SW480 (cell line): ENCODE data around the gene TTC22.

Experiments
- DNase-seq: peaks from one replicate; pipeline ENCODE4 v3.0.0-alpha.2; 2016; ENCODE audit warnings: low spot score

Gene TTC22

DNA sequence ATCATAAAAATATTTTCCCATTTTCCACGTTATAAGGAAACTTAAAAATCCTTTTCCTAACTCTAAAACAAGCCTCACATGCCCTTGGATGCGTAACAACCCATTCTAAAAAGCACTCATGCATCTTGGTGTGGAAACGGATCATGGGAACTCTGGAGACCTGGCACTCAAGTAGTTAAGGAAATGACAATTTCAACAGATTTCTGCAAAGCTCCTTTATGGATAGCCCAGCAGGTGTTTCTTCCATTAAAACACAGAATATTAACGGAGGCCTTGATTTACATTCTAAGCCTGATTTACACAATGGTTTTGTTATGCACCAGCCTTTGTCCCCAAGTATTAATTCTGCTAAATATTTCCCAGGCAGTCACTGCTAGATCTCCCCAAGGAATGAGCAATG, 49.7 kb downstream of the TTC22 start:
- no peak for DNase-seq

DNA sequence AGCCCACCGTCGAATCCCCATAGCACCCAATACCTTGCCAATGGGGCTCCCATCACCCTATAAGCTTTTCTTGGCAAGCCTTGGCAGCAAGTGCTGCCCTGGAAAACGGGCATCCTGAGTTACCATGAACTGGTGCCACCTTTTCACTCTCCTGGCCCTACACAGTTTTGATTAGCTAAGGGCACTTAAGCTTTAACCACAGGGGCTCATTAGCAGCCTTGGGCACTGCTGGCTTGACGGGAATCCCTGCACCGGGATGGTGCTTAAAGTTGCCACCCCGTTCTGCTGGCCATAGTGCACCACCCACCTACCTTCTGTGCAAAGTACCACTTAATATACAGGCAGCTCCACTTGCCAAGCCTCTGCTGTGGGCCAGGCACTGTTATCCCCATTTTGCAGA, 50.5 kb downstream of the TTC22 start:
- DNase-seq, result no peak

DNA sequence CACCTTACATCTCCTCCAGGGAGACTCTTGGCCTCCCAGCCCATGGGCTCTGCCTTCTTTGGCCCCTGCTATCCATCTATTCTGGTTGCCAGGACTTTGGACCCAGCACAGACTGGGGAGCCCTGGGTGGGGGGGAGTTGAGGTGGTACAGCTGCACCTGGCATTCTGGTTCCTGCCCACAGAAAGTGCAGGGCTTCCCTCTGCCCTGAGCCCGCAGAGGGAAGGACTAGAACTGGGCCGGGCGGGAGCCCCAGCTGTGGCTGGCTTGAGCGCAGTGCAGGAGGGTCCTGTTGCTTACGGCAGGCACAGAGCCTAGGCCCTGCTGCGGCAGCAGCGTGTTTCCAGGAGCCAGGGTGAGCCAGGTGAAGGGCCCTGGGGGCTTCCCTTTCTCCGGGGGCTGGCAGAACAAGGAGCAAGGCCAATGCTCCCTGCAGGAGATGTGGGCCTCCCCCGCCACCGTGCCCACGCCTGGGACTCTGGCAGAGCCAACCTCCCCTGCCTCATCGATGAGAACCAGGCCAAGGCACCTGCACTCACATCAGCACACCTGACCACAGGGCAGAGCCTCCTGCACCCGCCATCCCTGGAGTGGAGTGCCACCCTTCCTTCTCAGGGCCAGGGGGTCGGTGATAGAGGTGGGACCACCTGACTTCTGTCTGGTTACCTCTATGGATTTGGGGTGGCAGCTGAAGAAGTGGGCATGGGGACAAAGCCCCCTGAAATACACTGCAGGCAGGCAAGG, 52.9 kb downstream of the TTC22 start:
- no peak for DNase-seq

DNA sequence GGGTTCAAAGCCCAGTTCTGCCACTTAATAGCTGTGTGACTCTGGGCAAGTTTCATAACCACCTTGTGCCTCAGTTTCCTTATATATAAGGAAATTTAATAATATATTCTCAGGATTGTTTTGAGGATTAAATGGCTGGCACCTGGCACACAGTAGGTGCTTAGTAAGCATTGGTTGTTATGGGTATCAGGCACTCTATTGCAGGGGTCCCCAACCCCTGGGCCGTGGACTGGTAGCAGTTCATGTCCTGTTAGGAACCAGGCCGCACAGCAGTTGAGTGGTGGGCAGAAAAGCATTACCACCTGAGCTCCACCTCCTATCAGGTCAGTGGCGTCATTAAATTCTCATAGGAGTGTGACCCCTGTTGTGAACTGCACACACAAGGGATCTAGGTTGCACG, 55.3 kb downstream of the TTC22 start:
- no peak for DNase-seq

DNA sequence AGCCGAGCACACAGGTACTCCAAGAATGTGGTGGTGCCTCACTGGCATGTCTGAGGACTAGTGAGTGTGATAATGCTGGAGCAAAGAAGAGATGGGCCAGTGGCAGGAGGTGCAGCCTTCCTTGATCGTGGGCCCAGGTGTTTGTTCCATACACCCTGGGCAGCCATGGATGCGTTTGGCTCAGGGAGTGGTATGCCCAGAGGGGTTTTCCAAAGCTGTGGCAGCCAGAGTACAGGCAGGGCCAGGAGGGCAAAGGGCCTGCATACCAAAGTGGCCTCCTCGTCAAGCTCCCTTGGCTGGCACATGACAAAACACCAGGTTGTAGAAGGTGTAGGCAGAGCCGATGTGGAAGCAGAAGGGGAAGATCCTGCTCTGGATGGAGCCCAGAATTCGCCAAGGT, 55.8 kb downstream of the TTC22 start:
- no peak for DNase-seq

DNA sequence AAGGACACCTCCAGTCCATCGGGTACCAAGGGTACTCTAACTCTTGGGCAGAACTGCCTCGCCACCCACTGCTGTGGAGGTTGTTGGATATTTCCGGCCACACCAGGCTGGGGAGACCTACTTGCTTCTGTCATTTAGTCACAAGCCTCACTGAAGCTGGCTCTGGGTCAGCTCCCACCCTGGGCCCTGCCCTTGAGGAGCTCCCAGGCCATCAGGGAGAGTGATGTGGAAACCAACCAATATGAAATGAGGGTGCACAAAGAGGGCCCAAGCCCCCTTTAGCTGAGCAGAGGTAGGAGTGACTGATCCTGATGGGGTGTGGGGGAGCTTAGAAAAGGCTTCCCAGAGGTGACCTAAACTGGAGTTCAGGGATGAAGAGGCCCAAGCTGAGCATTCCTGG, 56.4 kb downstream of the TTC22 start:
- DNase-seq, result no peak

DNA sequence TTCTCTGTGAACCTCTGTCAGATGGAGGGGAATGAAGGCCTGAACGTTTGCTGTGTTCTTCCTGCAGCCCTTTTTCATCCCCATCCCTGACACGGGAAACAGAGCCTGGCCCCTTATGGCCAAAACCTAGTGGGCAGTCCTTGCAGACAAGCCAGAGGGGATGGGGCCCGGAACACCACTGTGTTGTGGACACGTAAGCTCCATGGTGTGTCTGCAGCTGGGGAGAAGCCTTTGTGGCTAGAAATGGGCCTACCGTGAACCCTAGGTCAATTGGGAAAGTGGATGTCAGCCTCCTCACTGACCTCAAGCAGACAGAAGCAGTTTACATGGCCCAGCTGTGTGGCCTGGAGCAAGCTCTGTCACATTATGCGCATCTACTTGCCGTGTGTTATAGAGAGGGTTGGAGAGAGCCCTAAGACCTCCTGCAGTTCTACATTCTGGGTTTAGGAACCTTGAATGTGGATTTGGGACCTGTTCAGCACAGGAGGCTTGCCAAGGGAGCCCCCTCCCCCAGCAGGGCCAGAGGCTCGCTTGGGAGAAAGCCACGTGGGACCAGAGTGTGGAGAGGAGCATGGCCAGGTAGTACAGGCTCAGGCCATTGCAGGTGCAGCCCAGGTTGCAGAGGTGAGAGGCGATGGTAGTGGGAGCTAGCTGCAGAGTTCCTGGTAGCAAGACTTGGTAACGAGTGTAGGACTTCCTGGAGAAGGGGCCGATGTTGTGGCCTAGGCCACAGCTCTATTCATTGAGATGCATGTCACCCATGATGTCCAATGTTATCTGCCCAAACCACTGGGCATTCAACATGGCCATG, 57.5 kb downstream of the TTC22 start:
- DNase-seq, result no peak

DNA sequence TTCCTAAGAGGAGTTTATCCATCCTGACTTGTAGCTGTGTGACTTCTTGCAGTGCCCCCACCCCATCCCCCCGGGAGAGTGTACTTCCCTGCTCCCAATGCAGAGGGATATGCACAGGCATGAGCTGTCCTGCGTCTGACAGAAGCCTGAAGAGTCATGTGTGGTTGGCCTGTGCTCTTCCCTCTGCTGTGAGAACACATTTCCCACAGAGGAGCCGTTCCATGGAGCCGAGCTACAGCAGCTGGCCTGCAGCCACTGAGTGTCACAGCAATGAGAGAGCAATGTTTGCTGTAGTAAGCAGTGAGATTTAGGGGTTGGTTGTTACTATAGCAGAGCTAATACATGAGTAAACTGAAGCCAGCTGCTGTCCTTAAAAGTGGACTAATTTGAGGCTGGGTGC, 58.8 kb downstream of the TTC22 start:
- DNase-seq, result no peak

DNA sequence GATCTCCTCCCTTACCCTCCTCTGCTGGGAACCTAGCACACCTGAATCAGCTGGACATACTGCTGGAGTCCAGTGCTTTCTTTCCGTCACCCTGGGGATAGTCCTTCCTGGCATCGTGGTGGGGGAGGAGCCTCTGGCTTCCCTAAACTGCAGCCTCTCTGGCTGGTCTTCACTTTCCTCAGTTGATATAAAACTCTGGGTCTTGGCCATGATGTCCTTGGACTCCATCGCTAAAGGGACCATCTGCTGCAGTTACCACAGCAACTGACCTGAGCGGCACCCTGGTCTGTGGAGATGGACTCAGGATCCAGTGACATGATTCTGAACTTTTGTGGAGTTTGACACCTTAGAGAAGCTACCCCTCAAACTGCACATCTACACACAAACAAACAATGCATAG, 59.6 kb downstream of the TTC22 start:
- no peak for DNase-seq

DNA sequence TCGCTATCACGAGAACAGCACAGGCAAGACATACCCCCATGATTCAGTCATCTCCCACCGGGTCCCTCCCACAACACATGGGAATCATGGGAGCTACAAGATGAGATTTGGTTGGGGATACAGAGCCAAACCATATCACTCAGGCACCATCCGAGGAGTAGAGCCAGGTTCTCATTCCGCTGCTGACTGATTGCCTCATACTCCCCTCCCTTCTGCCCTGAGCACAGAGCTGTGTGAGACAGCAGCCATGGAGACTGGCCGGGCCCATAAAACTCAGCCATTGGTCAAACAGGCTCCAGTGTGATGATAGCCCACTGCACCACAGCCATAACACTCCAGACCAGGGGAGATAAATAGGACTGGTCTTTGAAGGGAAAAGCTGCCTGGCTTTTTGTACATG, 62.9 kb downstream of the TTC22 start:
- no peak for DNase-seq

DNA sequence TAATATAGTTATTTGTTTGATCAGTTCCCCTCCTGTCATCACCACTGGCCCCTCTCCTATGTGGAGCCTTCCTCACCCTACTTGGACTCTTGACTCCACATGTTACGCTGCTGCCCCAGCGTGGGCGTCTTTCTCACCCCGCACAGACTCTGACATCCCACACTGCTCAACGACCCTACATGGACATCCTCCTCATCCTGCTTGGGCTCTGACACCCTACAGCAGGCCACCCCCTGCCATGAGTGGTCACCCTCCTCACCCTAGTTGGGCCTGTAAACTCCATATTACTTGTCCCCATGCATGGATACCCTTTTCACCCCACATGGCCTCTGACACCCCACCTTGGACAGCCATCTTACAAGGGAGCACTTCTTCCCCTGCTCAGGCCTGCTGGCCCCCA, 64.4 kb downstream of the TTC22 start:
- DNase-seq, result no peak
